ENCODE measurements around the gene DNAJB12. TPM values are rescaled to one million over a fixed set of nuclear protein-coding genes. Genes with fewer than 3 reads are reported as not detected.

DNAJB12 gene
- total RNA-seq, 2 experiments from 2014 or later, result 31.8 to 34.5 TPM

DNA sequence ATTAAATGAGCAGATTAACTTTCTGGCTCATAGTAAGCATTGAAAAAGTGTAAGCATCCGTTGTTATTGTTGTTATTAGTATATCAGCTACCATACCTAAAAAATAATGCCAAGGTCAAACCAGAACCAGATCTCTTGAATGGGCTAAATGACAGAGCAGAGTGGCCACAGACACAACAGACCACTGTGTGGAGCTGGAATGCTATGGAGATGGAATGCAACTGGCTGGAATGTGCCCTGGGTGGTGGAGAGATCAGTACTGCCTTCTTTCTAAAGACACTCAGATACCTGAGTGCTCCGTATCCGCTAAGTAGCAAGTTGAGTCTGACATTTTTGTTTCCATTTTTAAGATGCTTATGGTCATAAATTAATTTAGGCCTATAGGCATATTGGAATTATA lies 20.5 kb upstream of the DNAJB12 start:
- Mint-ChIP-seq H3K9me3 (no peaks in the 10 kb centered on the region), H3K4me3 (no peak overlapping the region), H3K27ac (no peak overlapping the region), H3K27me3 (no peaks in the 10 kb centered on the region), H3K36me3 (ENCODE audit: low read depth) (peaks cover 1% of the 10 kb centered on the region), H3K4me1 (peaks cover 18% of the 10 kb centered on the region)
- ChIA-PET POLR2A (no interaction called here), CTCF (interaction anchor here (0.6 kb wide), 1 partner anchor 417 kb away, joined by 3 read pairs; no protein-coding TSS in a partner anchor)
- no peak for DNase-seq

DNA sequence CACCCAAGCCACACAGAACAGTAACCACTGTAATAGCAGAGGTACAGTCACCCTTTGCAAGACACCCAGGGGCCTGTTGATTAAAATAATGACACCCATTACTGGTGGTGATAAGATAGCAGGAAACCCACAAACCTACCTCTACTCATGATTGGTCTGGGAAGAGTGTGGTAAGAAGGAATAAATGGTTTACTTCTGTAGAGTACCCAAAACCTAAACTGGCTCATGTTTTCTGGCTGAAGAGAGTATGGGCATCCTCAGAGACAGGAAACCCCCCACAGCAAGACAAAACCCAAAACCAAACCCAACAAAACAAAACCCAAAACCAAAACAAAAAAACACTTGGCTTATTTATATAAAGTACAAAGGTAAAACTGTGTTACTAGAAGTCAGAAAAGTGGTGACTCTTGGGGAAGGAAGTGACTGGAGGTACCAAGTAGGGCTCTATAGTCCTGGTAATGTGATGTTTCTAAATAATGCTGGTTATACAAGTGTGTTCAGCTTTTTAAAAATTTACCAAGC lies 15.5 kb upstream of the DNAJB12 start:
- H3K27me3 Mint-ChIP-seq, result no peaks in the 10 kb centered on the region
- CTCF ChIA-PET, result no interaction called here
- H3K27ac Mint-ChIP-seq, result peak overlapping the region; percentile 79
- POLR2A ChIA-PET, result no interaction called here
- peak overlapping the region; percentile 42 for H3K4me3 Mint-ChIP-seq
- H3K9me3 Mint-ChIP-seq, result no peaks in the 10 kb centered on the region
- DNase-seq, result peak; percentile 42
- H3K4me1 Mint-ChIP-seq, result peaks cover 26% of the 10 kb centered on the region
- H3K36me3 Mint-ChIP-seq (ENCODE audit: low read depth), result peaks cover 4% of the 10 kb centered on the region

DNA sequence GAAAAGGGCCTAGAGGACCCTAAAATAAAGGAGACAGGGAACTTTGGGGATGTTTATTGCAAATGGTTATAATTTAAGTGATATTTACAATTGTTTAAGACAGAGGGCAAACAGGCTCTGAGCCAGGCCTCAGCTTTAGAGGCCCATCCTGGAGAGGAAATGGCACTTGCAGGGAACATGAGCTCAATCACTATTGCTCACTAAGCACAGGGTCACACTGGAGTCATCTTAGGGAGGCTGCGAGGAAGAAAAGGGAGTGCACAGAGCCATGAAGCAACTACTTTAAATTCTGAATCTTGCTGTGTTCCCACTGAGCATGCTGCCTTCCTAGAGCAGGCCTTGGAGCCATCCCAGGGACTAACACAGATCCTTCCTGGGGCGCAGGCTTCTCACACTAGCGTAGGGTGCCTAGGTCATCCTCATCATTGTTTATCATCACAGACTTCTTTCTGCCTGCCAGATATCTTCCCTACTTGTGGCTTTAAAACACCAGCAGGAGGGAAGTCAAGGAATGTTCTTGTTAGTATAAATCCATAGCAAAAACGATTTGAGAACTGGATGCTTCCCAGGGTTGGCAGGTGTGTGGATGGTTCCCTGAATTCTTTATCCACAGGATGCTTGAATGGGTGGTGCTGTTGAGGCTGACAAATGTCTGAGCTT lies 12.7 kb upstream of the DNAJB12 start:
- peaks cover 38% of the 10 kb centered on the region for H3K4me1 Mint-ChIP-seq
- H3K27ac Mint-ChIP-seq, result no peak overlapping the region
- DNase-seq, result no peak
- POLR2A ChIA-PET, result interaction anchor here (0.7 kb wide), 1 partner anchor 465 kb away, joined by 3 read pairs; no protein-coding TSS in a partner anchor
- CTCF ChIA-PET, result no interaction called here
- H3K36me3 Mint-ChIP-seq (ENCODE audit: low read depth), result peaks cover 4% of the 10 kb centered on the region
- no peaks in the 10 kb centered on the region for H3K9me3 Mint-ChIP-seq
- H3K27me3 Mint-ChIP-seq, result no peaks in the 10 kb centered on the region
- H3K4me3 Mint-ChIP-seq, result no peak overlapping the region

DNA sequence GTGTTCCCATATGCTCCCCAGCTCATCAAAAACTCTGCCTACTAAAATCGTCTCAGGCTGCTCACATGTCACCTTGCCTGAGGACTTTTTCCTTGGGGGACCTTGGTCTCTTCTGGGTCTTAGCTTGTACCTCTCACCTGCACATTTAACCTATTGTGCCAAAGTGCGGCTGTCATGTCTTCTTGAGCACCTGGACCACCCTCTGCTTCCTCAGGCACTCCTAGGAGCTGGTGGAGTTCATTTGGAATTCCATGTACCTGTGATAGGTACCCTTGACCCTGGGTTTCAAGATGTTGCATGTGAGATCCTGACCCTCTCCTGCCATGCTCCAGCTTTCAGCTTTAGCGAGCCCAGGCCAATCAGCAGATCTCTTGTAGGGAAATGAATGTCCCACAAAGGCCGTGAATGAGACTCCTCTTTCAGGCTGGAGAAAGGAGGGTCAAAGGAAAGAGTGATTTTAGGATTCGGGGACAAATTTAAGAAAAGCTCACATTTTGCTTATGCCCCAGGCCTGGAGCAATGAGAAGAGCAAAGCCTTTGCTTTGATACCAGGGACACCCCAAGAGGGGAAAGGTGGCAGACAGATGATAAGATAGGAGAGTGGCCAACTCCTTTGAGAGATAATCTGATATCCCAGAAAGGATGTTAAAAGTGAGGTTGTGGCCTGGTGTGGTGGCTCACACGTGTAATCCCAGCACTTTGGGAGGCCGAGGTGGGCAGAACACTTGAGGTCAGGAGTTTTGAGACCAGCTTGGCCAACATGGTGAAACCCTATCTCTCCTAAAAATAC lies 10.6 kb upstream of the DNAJB12 start:
- Mint-ChIP-seq H3K9me3 (no peaks in the 10 kb centered on the region), H3K27ac (peak overlapping the region; percentile 86), H3K4me3 (no peak overlapping the region), H3K36me3 (ENCODE audit: low read depth) (peaks cover 2% of the 10 kb centered on the region), H3K27me3 (no peaks in the 10 kb centered on the region), H3K4me1 (peaks cover 33% of the 10 kb centered on the region)
- ChIA-PET CTCF (interaction anchor here (0.7 to 3.0 kb wide), 9 partner anchors 11 to 696 kb away, joined by 3 to 28 read pairs (median 6); partner anchors contain the start of gene DNAJB12), POLR2A (no interaction called here)
- DNase-seq, result no peak

DNA sequence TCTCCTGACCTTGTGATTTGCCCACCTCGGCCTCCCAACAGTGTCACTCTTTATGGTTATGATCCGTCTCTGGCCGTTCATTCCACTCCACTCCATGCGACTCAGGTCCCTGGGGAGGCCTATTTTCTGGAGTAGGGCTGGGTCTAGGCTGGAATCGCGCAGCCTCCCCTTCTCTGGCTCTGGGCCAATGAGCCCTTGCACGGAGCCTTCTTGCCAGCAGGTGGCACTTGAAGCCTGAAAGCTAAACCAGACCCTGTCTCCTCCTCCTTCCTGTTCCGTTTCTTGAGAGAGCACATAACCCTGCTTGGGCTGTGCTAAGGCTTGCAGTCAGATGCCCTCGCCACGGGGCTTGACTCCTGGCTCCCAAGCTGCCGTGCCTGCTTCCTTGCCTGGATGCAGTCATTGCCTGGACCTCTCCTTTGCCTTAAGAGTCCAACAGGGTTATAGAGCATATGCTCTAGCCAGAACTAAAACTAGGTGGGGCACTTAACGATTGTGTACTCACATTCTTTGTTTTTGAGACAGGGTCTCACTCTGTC lies 9.6 kb upstream of the DNAJB12 start:
- Mint-ChIP-seq H3K4me3 (no peak overlapping the region), H3K27me3 (no peaks in the 10 kb centered on the region), H3K27ac (peak overlapping the region; percentile 86), H3K36me3 (ENCODE audit: low read depth) (peaks cover 2% of the 10 kb centered on the region), H3K4me1 (peaks cover 28% of the 10 kb centered on the region), H3K9me3 (no peaks in the 10 kb centered on the region)
- DNase-seq, result peak; percentile 92
- ChIA-PET POLR2A (no interaction called here), CTCF (interaction anchor here (0.6 to 3.0 kb wide), 10 partner anchors 10 to 697 kb away, joined by 3 to 28 read pairs (median 6); partner anchors contain the start of gene DNAJB12)

DNA sequence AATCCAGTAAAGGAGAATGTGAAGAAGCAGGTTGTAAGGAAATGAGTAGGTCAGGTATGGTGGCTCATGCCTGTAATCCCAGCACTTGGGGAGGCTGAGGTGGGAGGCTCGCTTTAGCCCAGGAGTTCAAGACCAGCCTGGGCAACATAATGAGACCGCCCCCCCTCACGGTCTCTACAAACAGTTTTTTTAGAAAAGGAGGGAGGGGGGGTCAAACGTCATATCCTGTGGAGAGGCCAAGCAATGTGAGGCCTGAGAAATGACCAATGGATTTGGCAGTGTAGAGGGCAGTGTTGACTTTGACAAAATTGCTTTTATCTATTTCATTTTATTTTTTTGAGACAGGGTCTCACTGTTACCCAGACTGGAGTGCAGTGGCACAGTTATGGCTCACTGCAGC lies 2.3 kb upstream of the DNAJB12 start:
- Mint-ChIP-seq H3K27me3 (no peaks in the 10 kb centered on the region), H3K27ac (no peak overlapping the region), H3K36me3 (ENCODE audit: low read depth) (peaks cover 7% of the 10 kb centered on the region), H3K4me3 (no peak overlapping the region), H3K9me3 (no peaks in the 10 kb centered on the region), H3K4me1 (peaks cover 25% of the 10 kb centered on the region)
- ChIA-PET CTCF (interaction anchor here (0.6 kb wide), 1 partner anchor 119 kb away, joined by 4 read pairs; no protein-coding TSS in a partner anchor), POLR2A (no interaction called here)
- DNase-seq, result no peak

DNA sequence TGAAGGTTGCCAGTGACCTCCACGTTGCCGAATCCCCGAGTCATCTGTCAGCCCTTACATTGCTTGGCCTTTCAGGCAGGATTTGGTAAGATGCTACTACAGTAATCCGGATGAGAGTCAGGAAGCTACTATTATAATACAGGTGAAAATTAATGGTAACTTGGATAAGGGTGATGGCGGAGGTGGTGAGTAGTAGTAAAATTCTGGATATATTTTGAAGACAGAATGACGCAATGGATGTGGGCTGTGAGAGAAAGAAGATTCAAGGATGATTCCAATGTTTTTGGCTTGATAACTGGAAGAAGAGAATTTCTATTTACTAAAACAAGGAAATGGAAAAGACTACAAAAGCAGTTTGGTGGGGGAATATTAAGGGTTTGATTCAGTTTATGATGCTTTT lies 1.4 kb upstream of the DNAJB12 start:
- DNase-seq, result no peak
- peaks cover 15% of the 10 kb centered on the region for H3K36me3 Mint-ChIP-seq (ENCODE audit: low read depth)
- H3K4me1 Mint-ChIP-seq, result peaks cover 32% of the 10 kb centered on the region
- H3K27ac Mint-ChIP-seq, result no peak overlapping the region
- no peaks in the 10 kb centered on the region for H3K9me3 Mint-ChIP-seq
- ChIA-PET POLR2A (no interaction called here), CTCF (interaction anchor here (1.3 to 5.0 kb wide), 2 partner anchors 9 to 122 kb away, joined by 3 to 28 read pairs; no protein-coding TSS in a partner anchor)
- H3K27me3 Mint-ChIP-seq, result no peaks in the 10 kb centered on the region
- peak overlapping the region; percentile 11 for H3K4me3 Mint-ChIP-seq

DNA sequence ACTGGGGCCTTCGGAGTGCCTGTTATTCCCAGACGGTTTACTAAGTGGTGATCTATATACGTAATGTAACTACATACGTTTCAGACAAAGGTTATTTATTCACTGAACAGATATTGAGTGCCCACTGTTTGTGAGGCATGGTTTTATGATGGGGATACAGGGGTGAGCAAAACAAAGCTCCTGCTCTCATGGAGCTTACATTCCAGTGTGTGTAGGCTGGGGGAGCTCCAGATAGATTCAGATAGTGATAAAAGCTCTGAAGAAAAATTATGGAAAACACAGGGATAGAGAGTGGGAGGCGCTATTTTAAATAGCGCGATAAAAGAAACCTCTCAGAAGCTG lies 466 bp upstream of the DNAJB12 start:
- CTCF ChIA-PET, result interaction anchor here (0.6 to 5.0 kb wide), 7 partner anchors 10 to 176 kb away, joined by 3 to 28 read pairs (median 5); no protein-coding TSS in a partner anchor
- H3K4me1 Mint-ChIP-seq, result peaks cover 32% of the 10 kb centered on the region
- no peak for DNase-seq
- no peaks in the 10 kb centered on the region for H3K9me3 Mint-ChIP-seq
- no peaks in the 10 kb centered on the region for H3K27me3 Mint-ChIP-seq
- POLR2A ChIA-PET, result no interaction called here
- H3K4me3 Mint-ChIP-seq, result peak overlapping the region; percentile 96
- peaks cover 15% of the 10 kb centered on the region for H3K36me3 Mint-ChIP-seq (ENCODE audit: low read depth)
- peak overlapping the region; percentile 98 for H3K27ac Mint-ChIP-seq

DNA sequence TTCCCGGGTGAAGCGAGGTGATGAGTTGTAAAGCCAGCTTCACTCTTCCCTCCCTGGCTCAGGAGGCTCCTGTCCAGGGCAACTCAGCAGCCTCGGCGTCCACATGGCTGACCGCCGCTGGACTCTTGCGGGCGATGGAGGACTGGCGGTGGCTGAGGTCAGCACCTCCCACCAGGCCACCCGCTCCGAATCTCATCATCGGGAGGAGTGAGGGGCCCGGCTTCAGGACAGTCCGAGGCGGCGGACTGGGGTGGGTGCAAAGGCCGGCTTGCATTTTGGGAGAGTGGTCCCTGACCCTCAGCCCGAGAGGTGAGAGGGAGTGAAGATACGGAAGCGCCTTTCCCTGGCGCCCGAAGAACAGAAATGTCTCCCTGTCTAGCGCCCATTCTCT lies 759 bp downstream of the DNAJB12 start:
- DNase-seq, result no peak
- Mint-ChIP-seq H3K9me3 (no peaks in the 10 kb centered on the region), H3K27ac (peak overlapping the region; percentile 98), H3K4me3 (peak overlapping the region; percentile 96), H3K4me1 (peaks cover 39% of the 10 kb centered on the region), H3K36me3 (ENCODE audit: low read depth) (peaks cover 16% of the 10 kb centered on the region), H3K27me3 (no peaks in the 10 kb centered on the region)
- ChIA-PET POLR2A (no interaction called here), CTCF (interaction anchor here (1.2 to 5.0 kb wide), 6 partner anchors 9 to 481 kb away, joined by 3 to 28 read pairs (median 4); no protein-coding TSS in a partner anchor)

DNA sequence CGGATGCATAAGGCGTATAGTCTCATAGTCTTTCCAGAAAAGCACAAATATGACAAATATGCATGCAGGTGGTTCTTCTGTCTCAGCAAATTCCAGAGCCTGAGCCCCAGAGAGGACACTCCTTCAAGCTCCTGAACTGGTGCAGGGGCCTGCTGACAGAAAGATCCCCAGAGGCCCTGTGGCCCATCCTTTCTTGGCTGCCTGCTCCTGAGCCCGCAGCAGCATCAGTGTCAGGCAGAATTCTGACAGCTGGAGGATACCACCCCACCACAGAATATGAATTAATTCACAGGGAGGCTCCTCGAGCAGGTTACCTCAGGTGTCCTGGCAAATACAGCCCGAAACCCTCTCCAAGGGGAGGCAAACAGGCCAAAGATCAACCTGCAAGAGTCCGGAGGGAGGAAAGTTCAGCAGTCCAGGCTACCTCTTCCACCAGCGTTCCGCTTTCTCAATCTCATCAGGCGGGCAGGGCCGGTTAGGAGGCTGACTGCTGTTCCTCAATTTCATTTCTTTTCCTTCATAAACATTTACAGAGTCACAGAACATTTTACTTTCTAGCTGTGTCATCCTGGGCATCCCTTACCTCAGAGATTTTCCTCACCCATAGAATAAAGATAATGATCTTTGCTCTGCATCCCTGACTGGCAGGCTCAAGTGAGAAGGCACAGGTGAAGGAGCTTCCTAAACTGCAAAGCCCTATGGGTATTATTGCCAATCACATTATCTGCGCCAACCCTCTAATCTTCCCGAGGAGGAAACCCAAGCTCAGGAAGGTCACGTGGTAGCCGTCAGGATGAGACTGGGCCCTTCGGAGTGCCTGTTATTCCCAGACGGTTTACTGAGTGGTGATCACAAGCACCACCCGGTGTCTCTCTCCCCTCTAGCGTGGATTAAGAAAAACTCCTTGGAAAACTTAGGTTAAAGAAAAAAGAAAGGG lies 1.4 kb downstream of the DNAJB12 start:
- ChIA-PET POLR2A (no interaction called here), CTCF (interaction anchor here (1.2 to 5.0 kb wide), 7 partner anchors 8 to 481 kb away, joined by 3 to 28 read pairs (median 4); no protein-coding TSS in a partner anchor)
- Mint-ChIP-seq H3K4me1 (peaks cover 44% of the 10 kb centered on the region), H3K4me3 (peak overlapping the region; percentile 96), H3K27ac (peak overlapping the region; percentile 98), H3K36me3 (ENCODE audit: low read depth) (peaks cover 21% of the 10 kb centered on the region), H3K27me3 (no peaks in the 10 kb centered on the region), H3K9me3 (no peaks in the 10 kb centered on the region)
- no peak for DNase-seq

DNA sequence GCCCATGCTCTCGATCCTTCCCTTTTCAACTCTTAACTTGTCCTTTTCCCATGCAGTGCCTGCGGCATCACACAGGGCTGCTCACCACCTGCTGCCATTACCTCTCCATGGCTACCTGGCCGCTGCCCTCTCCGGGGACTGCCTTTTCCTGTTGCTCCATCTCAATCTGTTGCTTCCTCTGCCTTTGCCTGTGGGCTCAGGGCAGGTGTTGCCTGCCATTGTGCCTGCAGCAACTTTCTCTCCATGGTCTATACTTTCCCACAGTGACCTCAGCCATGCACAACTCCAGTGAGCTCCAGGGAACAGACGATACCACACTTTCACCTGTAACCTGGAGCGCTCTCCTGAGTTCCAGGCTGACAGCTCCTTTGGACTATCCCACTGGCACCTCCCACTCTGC lies 3.2 kb downstream of the DNAJB12 start:
- Mint-ChIP-seq H3K4me3 (no peak overlapping the region), H3K36me3 (ENCODE audit: low read depth) (peaks cover 23% of the 10 kb centered on the region), H3K9me3 (no peaks in the 10 kb centered on the region), H3K27ac (no peak overlapping the region), H3K27me3 (no peaks in the 10 kb centered on the region), H3K4me1 (peaks cover 44% of the 10 kb centered on the region)
- no peak for DNase-seq
- ChIA-PET POLR2A (no interaction called here), CTCF (interaction anchor here (1.6 to 5.0 kb wide), 3 partner anchors 13 to 14 kb away, joined by 4 to 28 read pairs (median 21); no protein-coding TSS in a partner anchor)

DNA sequence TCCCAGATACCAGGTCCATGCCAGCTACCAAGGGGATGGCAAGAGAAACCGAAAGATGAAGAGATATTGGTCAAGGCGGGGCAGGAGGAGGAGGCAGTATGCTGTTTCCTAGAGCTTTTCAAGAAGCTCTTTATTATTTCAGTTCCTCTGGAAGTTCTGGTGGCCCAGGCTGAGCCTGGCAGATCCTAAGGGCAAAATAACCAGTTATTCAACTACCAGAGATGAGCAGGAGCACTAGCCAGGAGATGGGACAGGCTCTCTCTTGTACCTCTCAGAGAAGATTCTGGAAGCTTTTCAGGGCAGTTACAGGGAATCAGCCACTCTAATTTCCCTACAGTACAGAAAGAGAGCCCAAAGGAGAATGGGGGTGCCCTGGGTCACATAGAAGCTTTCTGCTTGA lies 5.3 kb downstream of the DNAJB12 start:
- Mint-ChIP-seq H3K36me3 (ENCODE audit: low read depth) (peaks cover 23% of the 10 kb centered on the region), H3K9me3 (no peaks in the 10 kb centered on the region), H3K27ac (no peak overlapping the region), H3K4me3 (no peak overlapping the region), H3K27me3 (no peaks in the 10 kb centered on the region), H3K4me1 (peaks cover 45% of the 10 kb centered on the region)
- ChIA-PET CTCF (interaction anchor here (0.6 to 5.0 kb wide), 6 partner anchors 9 to 1831 kb away, joined by 3 to 21 read pairs (median 6); no protein-coding TSS in a partner anchor), POLR2A (interaction anchor here (0.6 kb wide), 1 partner anchor 747 kb away, joined by 3 read pairs; no protein-coding TSS in a partner anchor)
- DNase-seq, result no peak
